GM12875 (cell line): Measurements from ENCODE around the gene NPHP3.

ENCODE experiments used
- H3K4me3 ChIP-seq: one replicate; pipeline ENCODE4 v1.5.1; 2011; ENCODE audit warnings: low read depth, low read length, control low read depth
- CTCF ChIP-seq: IDR thresholded peaks from 2 replicates; pipeline ENCODE4 v1.5.1; 2011; ENCODE audit warnings: low read depth, mild to moderate bottlenecking, control low read depth, inconsistent platforms, low read length, moderate library complexity, borderline replicate concordance; ENCODE audit not compliant: insufficient read depth

NPHP3 gene

GRCh38 chr3:132735589-132735988 lies 13.4 kb upstream of the NPHP3 start:
- TF ChIP-seq CTCF = no peak
- H3K4me3 ChIP-seq = no peak overlapping the region

DNA sequence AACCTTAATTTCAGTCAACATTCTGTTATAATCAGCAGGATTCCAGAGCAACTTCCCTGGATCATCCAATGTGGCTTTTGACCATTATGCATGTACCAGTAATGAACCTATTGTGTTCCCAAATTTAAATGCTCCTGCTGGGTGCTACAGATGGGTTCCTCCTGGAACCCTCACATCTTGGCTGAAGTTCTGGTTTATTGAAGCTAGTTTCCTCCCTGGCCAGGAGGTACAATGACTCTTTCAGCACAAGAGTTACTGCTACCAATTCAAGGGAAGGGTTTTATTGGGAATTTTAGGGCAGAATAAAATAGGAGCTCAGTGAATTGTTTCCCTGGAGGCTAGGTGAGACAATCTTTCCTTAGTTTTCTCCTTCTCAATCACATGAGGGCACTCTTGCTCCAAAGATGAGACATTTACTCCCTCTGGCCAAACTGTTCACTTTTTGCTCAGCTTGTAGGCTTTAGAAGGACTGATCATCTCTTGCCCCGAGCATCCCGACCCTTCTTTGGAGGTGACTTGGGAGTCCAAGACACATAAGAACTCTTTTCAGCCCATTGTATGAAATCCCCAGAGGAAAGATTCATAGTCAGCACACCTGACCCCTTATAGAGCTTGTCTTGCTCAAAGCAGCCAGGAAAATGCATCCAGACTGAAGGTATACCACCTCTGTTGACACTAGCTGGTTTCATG lies 8.8 kb upstream of the NPHP3 start:
- peak; percentile 5; the same call in 1 of the 2 replicates for TF ChIP-seq CTCF

GRCh38 chr3:132726341-132726823 lies 4.2 kb upstream of the NPHP3 start:
- TF ChIP-seq CTCF = peak; percentile 36; the same call in 1 of the 2 replicates
- no peak overlapping the region for H3K4me3 ChIP-seq

More for the DNA sequence above, 8.8 kb upstream of the NPHP3 start:
- H3K4me3 ChIP-seq = no peak overlapping the region

GRCh38 chr3:132723024-132723950 lies 1.1 kb upstream of the NPHP3 start:
- H3K4me3 ChIP-seq = peak overlapping the region; percentile 87
- no peak for TF ChIP-seq CTCF

GRCh38 chr3:132721479-132722164 lies 587 bp downstream of the NPHP3 start:
- no peak for TF ChIP-seq CTCF
- peak overlapping the region; percentile 73 for H3K4me3 ChIP-seq

DNA sequence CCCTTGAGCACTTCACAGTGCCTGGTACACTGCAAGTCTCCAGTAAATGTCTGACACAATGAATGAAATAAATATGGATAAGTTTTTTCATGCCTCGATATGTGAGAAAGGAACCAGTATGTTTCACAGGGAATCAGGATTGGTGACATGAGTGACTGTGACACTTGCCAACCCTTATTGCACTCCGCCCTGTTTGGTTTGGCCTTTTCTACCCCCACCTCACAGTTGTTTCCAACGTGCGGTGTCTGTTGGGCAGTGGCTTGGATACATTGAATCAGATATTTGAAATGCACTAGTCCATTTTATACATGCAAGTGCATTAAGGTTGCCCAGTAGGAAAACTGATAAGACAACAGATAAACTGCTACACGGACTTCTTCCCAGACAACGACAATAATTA lies 2.0 kb downstream of the NPHP3 start:
- no peak for TF ChIP-seq CTCF
- H3K4me3 ChIP-seq = no peak overlapping the region
